Hepatocyte (in vitro differentiated cells): Measurements from ENCODE around the gene ART3. TPM values are rescaled to one million over a fixed set of nuclear protein-coding genes. Genes with fewer than 3 reads are reported as not detected.

Experiments used
- DNase-seq: peaks from one replicate; pipeline ENCODE4 v3.0.0-alpha.2; 2016; ENCODE audit warnings: low spot score
- H2AFZ ChIP-seq: fragments of 200-600 bp; sonication (generic); 2 replicates; pipeline ENCODE4 v1.6.0; 2016; ENCODE audit warnings: antibody characterized with exemption, mild to moderate bottlenecking
- H3K27ac ChIP-seq: fragments of 200-600 bp; sonication (generic); 2 replicates; pipeline ENCODE4 v1.5.1; 2016; ENCODE audit warnings: mild to moderate bottlenecking
- H3K27me3 ChIP-seq: fragments of 200-600 bp; sonication (generic); 2 replicates; pipeline ENCODE4 v1.6.1; 2016
- H3K36me3 ChIP-seq: fragments of 200-600 bp; sonication (generic); replicated peaks from 2 replicates; pipeline ENCODE4 v1.5.1; 2016; ENCODE audit warnings: low read depth; ENCODE audit not compliant: insufficient read depth
- H3K4me1 ChIP-seq: fragments of 200-600 bp; sonication (generic); 2 replicates; pipeline ENCODE4 v1.5.1; 2016; ENCODE audit warnings: mild to moderate bottlenecking, moderate library complexity; ENCODE audit not compliant: insufficient read depth
- H3K4me2 ChIP-seq: fragments of 200-600 bp; sonication (generic); 2 replicates; pipeline ENCODE4 v1.6.0; 2016
- H3K4me3 ChIP-seq: fragments of 200-600 bp; sonication (generic); 2 replicates; pipeline ENCODE4 v1.5.1; 2016; ENCODE audit warnings: mild to moderate bottlenecking
- H3K79me2 ChIP-seq: fragments of 200-600 bp; sonication (generic); 2 replicates; pipeline ENCODE4 v1.6.0; 2017; ENCODE audit warnings: mild to moderate bottlenecking
- H3K9me2 ChIP-seq: fragments of 200-600 bp; sonication (generic); replicated peaks from 2 replicates; pipeline ENCODE4 v1.6.0; 2017; ENCODE audit warnings: mild to moderate bottlenecking; ENCODE audit not compliant: insufficient read depth
- H3K9me3 ChIP-seq: fragments of 200-600 bp; sonication (generic); 2 replicates; pipeline ENCODE4 v1.5.1; 2016; ENCODE audit warnings: low read depth, mild to moderate bottlenecking
- H4K20me1 ChIP-seq: fragments of 200-600 bp; sonication (generic); 2 replicates; pipeline ENCODE4 v1.6.0; 2016; ENCODE audit warnings: mild to moderate bottlenecking; ENCODE audit not compliant: insufficient read depth, poor library complexity, severe bottlenecking
- EZH2 ChIP-seq: fragments of 200-600 bp; sonication (generic); IDR thresholded peaks from 2 replicates; pipeline ENCODE4 v1.6.1; 2016; ENCODE audit warnings: antibody characterized with exemption, mild to moderate bottlenecking, borderline replicate concordance
- EZH2phosphoT487 ChIP-seq: fragments of 200-600 bp; sonication (generic); IDR thresholded peaks from one replicate; pipeline ENCODE4 v1.6.1; 2018; ENCODE audit warnings: antibody characterized with exemption, mild to moderate bottlenecking, low read depth, moderate library complexity; ENCODE audit not compliant: unreplicated experiment, severe bottlenecking
- WGBS: methylation state at CpG from one replicate; pipeline ENCODE4 v1.1.6; 2016; ENCODE audit warnings: low lambda C conversion rate; ENCODE audit errors: missing lambda C conversion rate; 5-methylcytosine and 5-hydroxymethylcytosine counted together
- polyA plus RNA-seq: library from polyadenylated mRNA; unstranded; fragments of >200 nt; fragmentation: Nextera tagmentation; extraction: Ambion mirVana; gene quantifications from 2 replicates; pipeline ENCODE4 v1.2.1, GENCODE V29; 2016
- total RNA-seq: library from RNA; depleted of rRNA; stranded (reverse); fragments of >200 nt; gene quantifications from 2 replicates; pipeline ENCODE4 v1.2.3, GENCODE V29; 2014
- TF ChIP-seq, protein P1 (sequence below): fragments of 200-600 bp; sonication (generic); IDR thresholded peaks from 2 replicates; pipeline ENCODE4 v1.5.1; 2016; ENCODE audit warnings: antibody characterized with exemption, mild to moderate bottlenecking; ENCODE audit not compliant: poor library complexity

The ART3 gene
- total and polyA plus RNA-seq, 2 experiments from 2014 or later, result 0.90 to 2.8 TPM

DNA sequence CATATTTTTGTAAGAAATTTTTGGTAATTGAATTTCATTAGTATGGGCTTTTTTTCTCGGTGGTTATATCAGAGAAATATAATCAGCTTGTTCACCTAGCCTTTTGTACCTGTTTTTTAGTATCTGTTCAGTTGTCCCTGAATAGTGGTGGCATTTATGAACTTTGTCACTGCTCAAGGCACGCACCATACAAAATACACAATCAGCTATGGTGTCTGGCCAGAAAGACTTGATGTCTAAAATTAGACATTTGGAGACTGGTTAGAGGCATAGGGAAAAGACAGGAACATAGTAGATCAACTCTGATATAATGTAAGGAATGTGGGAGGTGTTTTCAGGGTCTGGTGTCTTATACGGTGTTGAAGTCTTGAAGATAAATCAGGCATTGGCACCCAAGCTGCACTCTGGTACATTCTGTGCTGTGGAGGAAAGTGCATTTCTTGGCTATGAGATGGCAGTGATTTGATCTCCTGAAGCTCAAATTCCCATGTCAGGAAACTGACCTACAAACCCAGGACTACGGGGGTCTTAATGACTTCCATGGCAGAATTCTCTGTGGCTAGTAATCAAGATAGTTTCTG, 3.6 kb downstream of the ART3 start:
- H3K4me3 ChIP-seq, result no peak overlapping the region
- TF ChIP-seq EZH2, result no peak
- TF ChIP-seq EZH2phosphoT487, result no peak
- TF ChIP-seq, protein P1, sequence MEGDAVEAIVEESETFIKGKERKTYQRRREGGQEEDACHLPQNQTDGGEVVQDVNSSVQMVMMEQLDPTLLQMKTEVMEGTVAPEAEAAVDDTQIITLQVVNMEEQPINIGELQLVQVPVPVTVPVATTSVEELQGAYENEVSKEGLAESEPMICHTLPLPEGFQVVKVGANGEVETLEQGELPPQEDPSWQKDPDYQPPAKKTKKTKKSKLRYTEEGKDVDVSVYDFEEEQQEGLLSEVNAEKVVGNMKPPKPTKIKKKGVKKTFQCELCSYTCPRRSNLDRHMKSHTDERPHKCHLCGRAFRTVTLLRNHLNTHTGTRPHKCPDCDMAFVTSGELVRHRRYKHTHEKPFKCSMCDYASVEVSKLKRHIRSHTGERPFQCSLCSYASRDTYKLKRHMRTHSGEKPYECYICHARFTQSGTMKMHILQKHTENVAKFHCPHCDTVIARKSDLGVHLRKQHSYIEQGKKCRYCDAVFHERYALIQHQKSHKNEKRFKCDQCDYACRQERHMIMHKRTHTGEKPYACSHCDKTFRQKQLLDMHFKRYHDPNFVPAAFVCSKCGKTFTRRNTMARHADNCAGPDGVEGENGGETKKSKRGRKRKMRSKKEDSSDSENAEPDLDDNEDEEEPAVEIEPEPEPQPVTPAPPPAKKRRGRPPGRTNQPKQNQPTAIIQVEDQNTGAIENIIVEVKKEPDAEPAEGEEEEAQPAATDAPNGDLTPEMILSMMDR, result no peak
- WGBS, result 72% methylated on average over 4 of the region's 4 CpGs

DNA sequence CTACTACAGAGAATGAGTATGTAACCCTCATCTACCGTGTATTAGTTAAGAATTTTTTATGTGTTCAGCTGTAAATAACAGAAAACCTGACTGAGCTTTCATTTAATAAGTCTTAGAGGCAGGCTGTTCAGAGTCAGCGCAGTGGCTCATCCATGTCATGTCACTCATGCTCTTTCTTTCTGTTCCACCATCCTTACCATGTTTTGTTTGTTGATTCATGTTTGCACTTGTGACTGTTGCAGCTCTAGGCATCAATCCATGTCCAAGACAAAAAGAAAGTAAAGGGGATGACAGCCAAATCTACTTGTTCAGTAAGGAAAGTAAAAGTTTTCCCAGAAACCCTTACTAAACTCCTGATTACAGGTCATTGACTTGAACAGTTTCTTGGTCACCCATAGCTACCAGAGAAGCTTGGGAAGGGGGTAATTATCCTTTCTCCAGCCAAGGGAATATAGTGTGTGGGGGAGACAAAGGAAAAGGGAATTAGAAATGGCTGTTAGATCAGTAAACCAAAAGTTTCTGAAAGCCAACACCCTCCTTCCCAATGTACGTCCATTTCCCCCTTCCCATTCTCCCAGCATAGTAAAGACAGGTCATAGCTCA, 9.0 kb downstream of the ART3 start:
- DNase-seq, result no peak
- Histone ChIP-seq H4K20me1 (no peaks in the 10 kb centered on the region), H3K27me3 (no peaks in the 10 kb centered on the region), H3K36me3 (no peaks in the 10 kb centered on the region), H3K27ac (no peak overlapping the region), H2AFZ (no peak overlapping the region), H3K9me3 (no peaks in the 10 kb centered on the region), H3K4me3 (no peak overlapping the region), H3K79me2 (no peaks in the 10 kb centered on the region), H3K4me1 (no peaks in the 10 kb centered on the region), H3K9me2 (no peaks in the 10 kb centered on the region), H3K4me2 (no peak overlapping the region)
- TF ChIP-seq, protein P1, result no peak
- TF ChIP-seq EZH2phosphoT487, result no peak
- TF ChIP-seq EZH2, result no peak
- WGBS, result 86% methylated on average over 3 of the region's 3 CpGs

More for the DNA sequence above, 3.6 kb downstream of the ART3 start:
- Histone ChIP-seq H3K79me2 (no peaks in the 10 kb centered on the region), H3K9me2 (no peaks in the 10 kb centered on the region), H4K20me1 (no peaks in the 10 kb centered on the region), H3K4me2 (no peak overlapping the region), H2AFZ (no peak overlapping the region), H3K36me3 (no peaks in the 10 kb centered on the region), H3K9me3 (no peaks in the 10 kb centered on the region), H3K27ac (no peak overlapping the region), H3K4me1 (no peaks in the 10 kb centered on the region), H3K27me3 (no peaks in the 10 kb centered on the region)
- no peak for DNase-seq

DNA sequence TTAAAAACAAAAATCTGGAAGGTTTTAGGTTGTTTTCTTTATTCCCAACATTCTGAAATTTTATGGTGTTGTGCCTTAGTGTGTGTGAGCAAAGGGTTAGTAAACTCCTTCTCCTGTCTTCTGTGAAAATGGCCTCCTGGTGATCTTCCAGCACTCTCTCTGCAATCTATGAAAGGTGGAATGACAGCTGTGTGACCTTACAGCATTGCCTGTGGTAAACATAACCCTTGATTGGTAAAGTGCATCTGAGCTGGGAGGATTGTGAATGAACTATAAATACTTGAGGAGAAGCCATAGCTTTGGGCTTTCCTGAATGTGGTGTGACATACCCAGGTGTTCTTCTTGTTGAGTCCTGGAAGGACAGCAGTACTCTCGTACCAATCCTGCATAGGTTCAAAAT, 10.0 kb downstream of the ART3 start:
- Histone ChIP-seq H2AFZ (no peak overlapping the region), H3K4me3 (no peak overlapping the region), H3K27me3 (no peaks in the 10 kb centered on the region), H3K79me2 (no peaks in the 10 kb centered on the region), H3K4me2 (no peak overlapping the region), H3K9me3 (no peaks in the 10 kb centered on the region), H3K36me3 (no peaks in the 10 kb centered on the region), H3K27ac (no peak overlapping the region), H4K20me1 (no peaks in the 10 kb centered on the region), H3K4me1 (no peaks in the 10 kb centered on the region), H3K9me2 (no peaks in the 10 kb centered on the region)
- no peak for DNase-seq
- TF ChIP-seq, protein P1, result no peak
- no peak for TF ChIP-seq EZH2phosphoT487
- WGBS, result 87% methylated on average over 1 of the region's 1 CpG
